Suppressor macrophage treated with lipopolysaccharide for 4 hours (primary cell): ENCODE measurements around the gene CCDC201.

ENCODE experiments used
- DNase-seq: peaks from one replicate; pipeline ENCODE4 v3.0.0-alpha.2; 2020

CCDC201 gene

DNA sequence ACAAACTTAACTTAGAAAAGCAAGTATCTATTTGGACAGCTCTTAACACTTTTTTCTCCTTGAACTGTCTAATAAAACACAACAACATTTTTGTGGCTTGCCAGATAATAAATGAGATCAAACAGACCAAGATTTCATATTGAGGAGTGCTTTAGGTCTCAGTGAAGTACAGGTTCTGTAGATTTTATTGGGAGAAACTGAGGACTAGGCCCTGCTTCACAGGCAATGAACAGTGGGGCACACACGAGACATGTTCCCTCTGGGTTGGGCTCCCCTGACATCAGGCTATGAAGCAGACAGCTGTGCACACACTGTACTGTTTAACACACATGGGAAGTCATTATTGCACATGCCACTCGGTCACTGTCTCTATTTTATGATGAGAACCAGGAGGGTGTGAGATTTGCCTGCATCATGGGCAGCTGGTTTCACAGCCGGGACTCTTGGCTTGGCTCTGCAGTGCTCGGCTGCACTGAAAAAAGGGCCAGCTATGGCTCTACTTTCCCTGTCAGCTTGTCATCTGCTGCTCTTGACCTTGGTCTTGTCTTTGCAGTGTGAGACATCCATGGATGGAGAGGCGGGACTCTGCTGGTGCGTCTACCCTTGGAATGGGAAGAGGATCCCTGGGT, 19.6 kb upstream of the CCDC201 start:
- DNase-seq, result no peak

- DNase-seq, result no peak
Observed at GRCh38 chr7:45891462-45892402, 18.9 kb upstream of the CCDC201 start.

DNA sequence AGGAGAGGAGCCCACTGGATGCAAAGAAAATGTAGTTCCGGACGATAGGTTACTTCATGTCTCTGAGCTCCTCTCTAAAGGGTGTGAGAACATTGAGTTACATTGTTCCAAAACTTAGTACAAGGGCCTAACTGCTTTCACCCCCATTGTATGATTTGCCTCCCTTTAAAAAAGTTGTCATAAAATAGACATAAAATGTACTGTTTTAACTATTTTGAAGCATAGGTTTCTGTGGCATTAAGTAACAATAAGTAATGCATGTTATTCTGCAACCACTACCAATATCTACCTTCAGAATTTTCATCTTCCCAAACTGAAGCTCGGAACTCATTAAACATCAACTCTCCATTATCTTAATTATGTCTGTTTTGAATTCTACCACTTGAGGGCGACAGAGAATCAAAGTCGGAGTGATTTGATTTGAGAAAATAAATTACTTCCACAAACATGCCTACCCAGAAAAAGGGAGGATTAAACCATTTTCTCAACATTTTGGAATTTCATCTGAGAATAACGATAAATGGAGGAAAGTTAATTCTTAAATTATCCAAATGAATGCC, 18.1 kb upstream of the CCDC201 start:
- peak; percentile 46 for DNase-seq

DNA sequence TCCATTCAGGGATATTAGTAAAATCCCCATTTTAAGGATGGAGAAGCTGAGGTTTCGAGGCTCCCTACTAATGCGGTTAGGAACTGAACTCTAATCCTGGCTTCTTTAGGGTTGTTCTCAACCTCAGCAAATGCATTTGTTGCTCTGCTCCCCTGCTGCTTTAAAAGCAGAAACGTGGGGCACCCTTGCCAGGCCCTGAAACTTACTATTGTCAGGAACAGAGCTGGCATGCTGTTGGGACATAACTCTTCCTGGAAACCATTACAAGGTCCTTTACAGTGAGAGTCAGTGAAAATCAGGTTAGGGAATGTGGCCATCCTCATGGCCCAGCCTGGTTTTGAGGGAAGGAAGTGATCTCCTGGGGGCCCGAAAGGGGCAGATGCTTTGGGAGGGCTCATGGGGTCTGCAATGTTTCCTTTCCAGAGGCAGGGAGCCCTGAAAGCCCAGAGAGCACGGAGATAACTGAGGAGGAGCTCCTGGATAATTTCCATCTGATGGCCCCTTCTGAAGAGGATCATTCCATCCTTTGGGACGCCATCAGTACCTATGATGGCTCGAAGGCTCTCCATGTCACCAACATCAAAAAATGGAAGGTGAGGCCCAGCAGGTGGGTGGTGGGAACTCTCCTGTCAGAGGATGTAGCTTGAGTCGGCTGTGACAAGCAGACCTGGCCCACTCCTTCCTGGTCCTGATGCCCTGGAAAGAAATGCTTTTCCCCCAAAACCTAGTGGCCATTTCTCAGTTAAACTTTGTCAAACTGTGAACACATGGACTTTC, 17.4 kb upstream of the CCDC201 start:
- no peak for DNase-seq

DNA sequence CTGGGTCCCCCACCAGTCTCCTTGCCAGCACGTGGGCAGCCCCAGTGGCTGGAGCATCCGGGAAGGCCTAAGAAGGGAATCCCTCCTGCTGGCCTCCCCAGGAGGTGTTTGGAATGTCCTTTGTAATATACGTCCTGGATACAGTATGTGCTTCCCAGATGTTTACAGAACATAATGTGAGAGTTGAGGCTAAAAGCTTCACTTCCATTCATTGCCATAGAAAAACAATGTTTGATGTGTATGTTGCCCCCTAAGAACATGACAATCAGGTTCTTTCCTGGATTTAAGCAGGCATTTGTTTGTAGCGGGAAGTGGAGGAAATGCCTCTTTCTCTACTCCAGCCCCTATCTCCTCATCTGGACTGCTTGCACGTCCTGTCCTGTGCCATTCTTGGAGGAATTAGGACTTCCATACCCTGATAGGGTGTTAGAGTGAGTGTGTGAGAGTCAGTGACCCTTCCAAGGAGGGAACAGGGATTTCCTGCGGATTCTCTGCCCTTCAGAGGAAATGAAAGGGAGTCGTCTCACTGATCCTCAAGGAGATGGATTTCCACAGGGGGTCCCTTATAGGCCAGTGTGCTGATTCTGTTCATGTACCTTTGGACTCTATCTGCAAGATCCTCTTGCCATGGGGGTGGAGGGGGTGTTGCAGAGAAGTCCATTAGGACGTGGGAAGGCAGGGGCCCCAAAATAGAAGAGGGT, 16.6 kb upstream of the CCDC201 start:
- DNase-seq, result no peak

- DNase-seq, result no peak
Observed at GRCh38 chr7:45888993-45889366, 16.1 kb upstream of the CCDC201 start.

DNA sequence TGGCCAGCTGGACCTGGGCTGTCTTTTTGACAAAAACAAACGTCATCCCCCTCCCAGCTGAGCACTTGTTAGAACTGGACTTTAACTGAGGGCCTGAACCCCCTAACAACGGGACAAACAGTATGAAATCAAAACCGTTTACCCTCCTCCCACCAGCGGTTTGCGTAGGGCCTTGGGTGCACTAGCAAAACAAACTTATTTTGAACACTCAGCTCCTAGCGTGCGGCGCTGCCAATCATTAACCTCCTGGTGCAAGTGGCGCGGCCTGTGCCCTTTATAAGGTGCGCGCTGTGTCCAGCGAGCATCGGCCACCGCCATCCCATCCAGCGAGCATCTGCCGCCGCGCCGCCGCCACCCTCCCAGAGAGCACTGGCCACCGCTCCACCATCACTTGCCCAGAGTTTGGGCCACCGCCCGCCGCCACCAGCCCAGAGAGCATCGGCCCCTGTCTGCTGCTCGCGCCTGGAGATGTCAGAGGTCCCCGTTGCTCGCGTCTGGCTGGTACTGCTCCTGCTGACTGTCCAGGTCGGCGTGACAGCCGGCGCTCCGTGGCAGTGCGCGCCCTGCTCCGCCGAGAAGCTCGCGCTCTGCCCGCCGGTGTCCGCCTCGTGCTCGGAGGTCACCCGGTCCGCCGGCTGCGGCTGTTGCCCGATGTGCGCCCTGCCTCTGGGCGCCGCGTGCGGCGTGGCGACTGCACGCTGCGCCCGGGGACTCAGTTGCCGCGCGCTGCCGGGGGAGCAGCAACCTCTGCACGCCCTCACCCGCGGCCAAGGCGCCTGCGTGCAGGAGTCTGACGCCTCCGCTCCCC, 15.5 kb upstream of the CCDC201 start, which contains the start of gene IGFBP1:
Gene IGFBP1, plus strand, starts transcription at position 304 of the 808 bp plus-strand sequence. Its CDS starts 165 bp downstream, at position 469.
- DNase-seq, result no peak

GRCh38 chr7:45886931-45887667, 14.2 kb upstream of the CCDC201 start:
- no peak for DNase-seq

DNA sequence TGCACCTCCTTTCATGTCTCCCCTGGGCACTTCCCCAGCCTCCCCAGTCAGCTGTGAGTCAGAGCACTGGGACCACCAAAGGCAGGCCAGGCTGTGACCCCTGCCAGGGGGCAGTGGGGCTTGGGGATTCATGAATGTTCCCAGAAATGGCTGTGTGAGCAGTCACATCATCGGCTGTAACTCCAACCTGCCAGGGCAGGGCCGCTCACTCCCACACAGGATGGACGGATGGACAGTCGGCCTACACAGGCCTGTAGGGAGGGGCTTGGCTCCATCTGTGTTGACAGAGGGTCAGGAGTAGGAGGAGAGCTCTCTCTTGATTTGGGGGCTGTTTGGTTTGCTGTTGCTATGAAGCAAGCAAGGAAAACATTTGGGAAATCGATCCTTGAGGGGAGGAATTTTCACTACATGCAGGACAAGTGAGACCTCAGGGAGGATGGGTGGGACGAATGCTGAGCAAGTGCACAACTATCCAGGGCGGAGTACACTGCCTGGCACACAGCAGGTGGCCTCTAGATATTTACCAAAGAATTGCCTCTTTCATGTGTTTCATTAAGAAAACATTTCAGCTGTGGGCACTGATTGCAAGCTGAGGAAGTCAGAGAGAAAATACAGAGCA, 12.5 kb upstream of the CCDC201 start:
- DNase-seq, result no peak

GRCh38 chr7:45884136-45884535, 11.3 kb upstream of the CCDC201 start:
- DNase-seq, result no peak

- DNase-seq, result no peak
Observed at GRCh38 chr7:45882465-45882810, 9.6 kb upstream of the CCDC201 start.

- DNase-seq, result peak; percentile 21
Observed at GRCh38 chr7:45881759-45882464, 9.0 kb upstream of the CCDC201 start.

- DNase-seq, result no peak
Observed at GRCh38 chr7:45881280-45881758, 8.4 kb upstream of the CCDC201 start.

GRCh38 chr7:45880433-45880860, 7.6 kb upstream of the CCDC201 start:
- DNase-seq, result no peak

GRCh38 chr7:45878457-45879144, 5.7 kb upstream of the CCDC201 start:
- no peak for DNase-seq

DNA sequence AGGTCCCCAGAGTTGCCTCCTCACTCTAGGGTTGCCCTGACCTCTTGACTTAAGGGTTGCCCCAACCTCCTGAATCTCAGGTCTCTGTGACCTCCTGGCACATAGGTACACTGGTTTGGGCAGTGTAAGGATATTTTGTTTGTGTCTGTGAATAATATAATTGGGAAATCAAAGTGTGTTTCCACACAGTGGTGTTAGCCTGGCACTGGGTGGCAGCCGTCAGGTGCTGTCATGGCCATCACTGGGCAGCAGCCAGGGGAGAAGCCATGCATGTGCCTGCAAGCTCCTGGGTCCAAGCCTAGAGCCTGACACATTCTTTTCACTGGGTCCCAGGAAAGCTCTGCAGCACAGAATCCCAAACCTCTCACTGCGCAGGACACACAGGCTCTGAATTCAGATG, 3.6 kb upstream of the CCDC201 start:
- no peak for DNase-seq

GRCh38 chr7:45874408-45875131, 1.7 kb upstream of the CCDC201 start:
- DNase-seq, result no peak

- no peak for DNase-seq
Observed at GRCh38 chr7:45873355-45873754, 473 bp upstream of the CCDC201 start.
